Activated CD8-positive, alpha-beta memory T cell treated with anti-CD3 and anti-CD28 coated beads for 1 hour (primary cell): ENCODE results near the gene GDPD5.

Experiments used
- DNase-seq, 2 donors: peaks; one replicate each; pipeline ENCODE4 v3.0.0-alpha.2; 2020; ENCODE audit warnings: low read depth in 1 of 2; ENCODE audit errors: extremely low read depth in 1 of 2

The GDPD5 gene

GRCh38 chr11:75558939-75559843 lies 33.5 kb upstream of the GDPD5 start:
- DNase-seq, result no peak

GRCh38 chr11:75557666-75558494 lies 32.1 kb upstream of the GDPD5 start:
- no peak for DNase-seq

- DNase-seq, result no peak
Measured at GRCh38 chr11:75556275-75556674, 30.5 kb upstream of the GDPD5 start.

- no peak for DNase-seq
Measured at GRCh38 chr11:75555079-75555811, 29.5 kb upstream of the GDPD5 start.

GRCh38 chr11:75554258-75555022 lies 28.7 kb upstream of the GDPD5 start:
- no peak for DNase-seq

- no peak for DNase-seq
Measured at GRCh38 chr11:75553889-75554257, 28.1 kb upstream of the GDPD5 start.

- DNase-seq, result no peak
Measured at GRCh38 chr11:75553182-75553581, 27.4 kb upstream of the GDPD5 start.

- DNase-seq, result no peak
Measured at GRCh38 chr11:75549370-75549958, 23.7 kb upstream of the GDPD5 start.

- DNase-seq, result no peak
Measured at GRCh38 chr11:75548595-75549272, 23.0 kb upstream of the GDPD5 start.

GRCh38 chr11:75547617-75548058 lies 21.9 kb upstream of the GDPD5 start:
- DNase-seq, result no peak

- DNase-seq, result no peak
Measured at GRCh38 chr11:75547177-75547576, 21.4 kb upstream of the GDPD5 start.

- DNase-seq, result no peak
Measured at GRCh38 chr11:75543806-75544205, 18.1 kb upstream of the GDPD5 start.

- no peak for DNase-seq
Measured at GRCh38 chr11:75542088-75542438, 16.3 kb upstream of the GDPD5 start.

GRCh38 chr11:75541193-75542087 lies 15.7 kb upstream of the GDPD5 start:
- DNase-seq, result no peak

- no peak for DNase-seq
Measured at GRCh38 chr11:75539459-75540334, 14.0 kb upstream of the GDPD5 start.

GRCh38 chr11:75538150-75538942 lies 12.6 kb upstream of the GDPD5 start:
- DNase-seq, result no peak

- DNase-seq, result no peak
Measured at GRCh38 chr11:75537740-75538139, 12.0 kb upstream of the GDPD5 start.
